SK-N-SH treated with all-trans-retinoic acid at 6 μM for 48 hours (cell line): Measurements from ENCODE around the gene PRRC1.

Source experiments
- BACH2 ChIP-seq: fragments of 250-450 bp; sonication (Bioruptor Pico); IDR thresholded peaks from 2 replicates; pipeline ENCODE4 v1.9.0; 2021; ENCODE audit warnings: mild to moderate bottlenecking, borderline replicate concordance
- GLIS3 ChIP-seq: fragments of 250-450 bp; sonication (Bioruptor Pico); IDR thresholded peaks from 2 replicates; pipeline ENCODE4 v1.5.0; 2020; ENCODE audit warnings: mild to moderate bottlenecking, moderate library complexity
- ZFP30 ChIP-seq: fragments of 450-650 bp; formaldehyde crosslinking; IDR thresholded peaks from 2 replicates; pipeline ENCODE4 v1.5.0; 2022; ENCODE audit warnings: mild to moderate bottlenecking, moderate library complexity
- TF ChIP-seq, protein P1 (sequence below): fragments of 250-450 bp; sonication (Bioruptor Pico); IDR thresholded peaks from 2 replicates; pipeline ENCODE4 v1.8.0; 2020; ENCODE audit warnings: mild to moderate bottlenecking, moderate library complexity, borderline replicate concordance

DNA sequence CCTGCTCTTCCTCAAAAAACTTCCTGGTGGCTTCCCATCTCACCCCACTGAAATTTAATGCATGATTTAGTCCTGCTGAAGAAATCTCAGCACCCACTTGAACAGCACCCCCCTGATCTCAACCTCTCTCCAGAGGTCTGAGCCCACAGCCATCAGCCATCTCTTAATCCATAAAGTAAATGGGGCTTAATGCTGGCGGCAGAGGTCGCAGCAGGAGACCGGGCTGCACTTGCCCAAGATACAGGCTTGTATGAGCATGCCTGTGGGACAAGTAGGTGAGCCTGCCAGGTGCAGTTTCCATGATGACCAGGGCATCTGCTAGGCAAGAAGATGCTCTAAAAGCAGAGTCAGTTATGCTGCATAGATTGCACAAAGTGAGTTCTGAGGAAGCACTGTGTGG lies 79.1 kb downstream of the PRRC1 start:
- TF ChIP-seq BACH2 (CRISPR knock-in tag): no peak
- no peak for TF ChIP-seq GLIS3 (CRISPR knock-in tag)
- TF ChIP-seq ZFP30 (CRISPR knock-in tag): no peak
- TF ChIP-seq, protein P1, sequence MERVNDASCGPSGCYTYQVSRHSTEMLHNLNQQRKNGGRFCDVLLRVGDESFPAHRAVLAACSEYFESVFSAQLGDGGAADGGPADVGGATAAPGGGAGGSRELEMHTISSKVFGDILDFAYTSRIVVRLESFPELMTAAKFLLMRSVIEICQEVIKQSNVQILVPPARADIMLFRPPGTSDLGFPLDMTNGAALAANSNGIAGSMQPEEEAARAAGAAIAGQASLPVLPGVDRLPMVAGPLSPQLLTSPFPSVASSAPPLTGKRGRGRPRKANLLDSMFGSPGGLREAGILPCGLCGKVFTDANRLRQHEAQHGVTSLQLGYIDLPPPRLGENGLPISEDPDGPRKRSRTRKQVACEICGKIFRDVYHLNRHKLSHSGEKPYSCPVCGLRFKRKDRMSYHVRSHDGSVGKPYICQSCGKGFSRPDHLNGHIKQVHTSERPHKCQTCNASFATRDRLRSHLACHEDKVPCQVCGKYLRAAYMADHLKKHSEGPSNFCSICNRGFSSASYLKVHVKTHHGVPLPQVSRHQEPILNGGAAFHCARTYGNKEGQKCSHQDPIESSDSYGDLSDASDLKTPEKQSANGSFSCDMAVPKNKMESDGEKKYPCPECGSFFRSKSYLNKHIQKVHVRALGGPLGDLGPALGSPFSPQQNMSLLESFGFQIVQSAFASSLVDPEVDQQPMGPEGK (CRISPR knock-in tag): no peak
